ENCODE data around the gene PRPF39. TPM values are rescaled to one million over a fixed set of nuclear protein-coding genes. Genes with fewer than 3 reads are reported as not detected.

The PRPF39 gene
- total and polyA plus RNA-seq, 2 of the 13 experiments (the other 11 are each of a cell fraction or from before 2014, with no cell fraction given), result 44.2 to 65.0 TPM

DNA sequence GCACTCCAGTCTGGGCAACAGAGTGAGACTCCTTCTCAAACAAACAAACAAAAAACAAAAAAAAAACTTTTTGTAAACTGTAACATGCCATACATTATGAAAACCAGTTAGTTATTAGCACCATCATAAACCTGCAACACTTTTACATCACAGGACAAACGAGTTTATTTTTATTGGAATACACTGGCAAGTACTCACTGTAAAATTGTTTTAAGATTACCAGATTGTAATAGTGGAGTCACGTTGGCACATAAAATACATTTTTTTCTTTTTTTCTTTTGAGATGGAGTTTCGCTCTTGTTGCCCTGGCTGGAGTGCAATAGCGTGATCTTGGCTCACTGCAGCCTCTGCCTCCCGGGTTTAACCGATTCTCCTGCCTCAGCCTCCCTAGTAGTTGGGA, 34.7 kb downstream of the PRPF39 start:
- H3K79me2 ChIP-seq (ENCODE audit: insufficient read depth, low read length), result no peaks in the 10 kb centered on the region
- H3K4me2 ChIP-seq (ENCODE audit: low read depth, low read length), result no peak overlapping the region
- no peaks in the 10 kb centered on the region for H3K27me3 ChIP-seq (ENCODE audit: control insufficient read depth in 1 of 2, insufficient read depth in 2 of 2, low read length in 2 of 2)
- intact Hi-C loops (cut with micrococcal nuclease; ENCODE audit: unreplicated experiment), result no loop called here
- H3K9ac ChIP-seq (ENCODE audit: insufficient read depth, low read depth, low read length), result no peak overlapping the region
- no peak for DNase-seq (ENCODE audit: low spot score)
- in situ Hi-C loops (cut with HindIII; ENCODE audit: extremely low pct_ligation_motif_present, low pct_unique_long_range_greater_than_20kb), result no loop called here
- CTCF ChIA-PET (ENCODE audit: low intra/inter-chr PET ratio, low total read pairs), result no interaction called here
- no peaks in the 10 kb centered on the region; the same call in 1 of the 2 replicates for H4K20me1 ChIP-seq (ENCODE audit: insufficient read depth, low read length)
- peaks cover 6 to 59% of the 10 kb centered on the region in 2 experiments for H3K36me3 ChIP-seq (replicated peaks in 1 of 2; ENCODE audit: control insufficient read depth in 1 of 2, insufficient read depth in 2 of 2, low read length in 2 of 2)
- H3K4me3 ChIP-seq (replicated peaks in 1 of 3; ENCODE audit: insufficient read depth in 1 of 3, low read depth in 2 of 3, low read length in 3 of 3), result no peak overlapping the region
- ATAC-seq, result no peak
- peaks cover 13% of the 10 kb centered on the region for H3K4me1 ChIP-seq (ENCODE audit: insufficient read depth, low read length)
- H3K9me3 ChIP-seq (ENCODE audit: low read length), result no peaks in the 10 kb centered on the region
- TF ChIP-seq EP300 (IDR thresholded peaks at IDR 0.05; ENCODE audit: low read depth in 2 of 2, low read length in 2 of 2), result no peak
- no peak for TF ChIP-seq EP300 (CRISPR knock-in tag; IDR thresholded peaks at IDR 0.05; ENCODE audit: borderline replicate concordance)
- TF ChIP-seq ZNF768 (CRISPR knock-in tag; IDR thresholded peaks at IDR 0.05), result no peak
- TF ChIP-seq ZNF776 (CRISPR knock-in tag; IDR thresholded peaks at IDR 0.05), result no peak
- TF ChIP-seq, protein P1, sequence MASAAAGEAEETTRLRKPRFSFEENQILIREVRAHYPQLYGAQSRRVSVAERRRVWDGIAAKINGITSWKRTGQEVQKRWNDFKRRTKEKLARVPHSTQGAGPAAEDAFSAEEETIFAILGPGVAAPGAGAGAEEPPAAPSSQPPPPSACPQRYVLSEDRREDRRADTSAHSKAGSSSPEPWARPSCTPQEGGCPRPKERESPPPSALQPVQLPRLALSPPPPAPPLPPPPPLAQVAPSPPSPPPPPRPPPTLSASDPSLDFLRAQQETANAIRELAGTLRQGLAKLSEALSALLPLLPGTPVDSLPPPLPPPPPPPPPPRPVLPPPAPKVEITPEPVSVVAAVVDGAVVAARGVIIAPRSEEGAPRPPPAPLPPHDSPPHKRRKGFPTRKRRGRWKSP (CRISPR knock-in tag; IDR thresholded peaks at IDR 0.05), result no peak
- no peak for TF ChIP-seq ZNF598 (CRISPR knock-in tag; IDR thresholded peaks at IDR 0.05; ENCODE audit: borderline replicate concordance)
- no peak for TF ChIP-seq ZNF570 (CRISPR knock-in tag; IDR thresholded peaks at IDR 0.05; ENCODE audit: borderline replicate concordance)
- TF ChIP-seq ZSCAN29 (CRISPR knock-in tag; conservative IDR thresholded peaks at IDR 0.05), result no peak
- POLR2A ChIA-PET, result no interaction called here
- FAIRE-seq, result no peak
- no peak overlapping the region for H2AFZ ChIP-seq (ENCODE audit: low read length)
- no peak overlapping the region for H3K27ac ChIP-seq (ENCODE audit: extremely low read length, insufficient read depth, low read length)
- WGBS (ENCODE audit: low lambda C conversion rate), result 95% methylated on average over 6 of the region's 6 CpGs
- BruUV-seq (replicated peaks), result no TSS peak

DNA sequence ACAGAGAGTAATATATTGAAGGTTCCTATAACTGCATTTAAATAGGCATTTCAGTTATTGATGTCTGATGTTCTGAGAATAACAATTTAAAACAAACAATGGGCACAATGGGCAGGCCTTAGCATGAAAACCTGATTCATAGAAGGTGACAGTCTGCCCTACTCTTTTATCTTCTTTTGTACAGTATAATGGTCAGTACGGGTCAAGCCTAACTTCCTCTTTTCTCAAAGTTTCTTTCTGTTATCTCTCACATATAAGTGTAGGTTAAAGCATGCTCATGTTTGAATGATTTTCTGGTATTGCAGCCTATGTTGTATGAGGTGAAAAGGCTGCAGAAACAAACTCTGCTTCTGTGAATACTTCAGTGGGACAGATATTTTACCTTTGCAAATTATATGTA, 36.2 kb downstream of the PRPF39 start:
- H3K9me3 ChIP-seq (ENCODE audit: low read length), result no peaks in the 10 kb centered on the region
- no peak for TF ChIP-seq POLR2AphosphoS5 (IDR thresholded peaks at IDR 0.05; ENCODE audit: low read depth, low read length)
- no peak for TF ChIP-seq HNRNPH1 (optimal IDR thresholded peaks at IDR 0.05; ENCODE audit: low read depth, low read length)
- TF ChIP-seq, protein P2, sequence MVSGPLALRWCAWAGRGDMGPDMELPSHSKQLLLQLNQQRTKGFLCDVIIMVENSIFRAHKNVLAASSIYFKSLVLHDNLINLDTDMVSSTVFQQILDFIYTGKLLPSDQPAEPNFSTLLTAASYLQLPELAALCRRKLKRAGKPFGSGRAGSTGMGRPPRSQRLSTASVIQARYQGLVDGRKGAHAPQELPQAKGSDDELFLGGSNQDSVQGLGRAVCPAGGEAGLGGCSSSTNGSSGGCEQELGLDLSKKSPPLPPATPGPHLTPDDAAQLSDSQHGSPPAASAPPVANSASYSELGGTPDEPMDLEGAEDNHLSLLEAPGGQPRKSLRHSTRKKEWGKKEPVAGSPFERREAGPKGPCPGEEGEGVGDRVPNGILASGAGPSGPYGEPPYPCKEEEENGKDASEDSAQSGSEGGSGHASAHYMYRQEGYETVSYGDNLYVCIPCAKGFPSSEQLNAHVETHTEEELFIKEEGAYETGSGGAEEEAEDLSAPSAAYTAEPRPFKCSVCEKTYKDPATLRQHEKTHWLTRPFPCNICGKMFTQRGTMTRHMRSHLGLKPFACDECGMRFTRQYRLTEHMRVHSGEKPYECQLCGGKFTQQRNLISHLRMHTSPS (CRISPR knock-in tag; IDR thresholded peaks at IDR 0.05; ENCODE audit: low read depth), result no peak
- no peak for TF ChIP-seq AGO2 (optimal IDR thresholded peaks at IDR 0.05; ENCODE audit: low read depth, low read length)
- TF ChIP-seq MYC (CRISPR knock-in tag; IDR thresholded peaks at IDR 0.05; ENCODE audit: borderline replicate concordance), result no peak
- no peak for TF ChIP-seq RARA (CRISPR knock-in tag; IDR thresholded peaks at IDR 0.05)
- no peak for TF ChIP-seq TSC22D2 (CRISPR knock-in tag; IDR thresholded peaks at IDR 0.05; ENCODE audit: borderline replicate concordance)
- TF ChIP-seq NFE2 (CRISPR knock-in tag; IDR thresholded peaks at IDR 0.05), result no peak
- H4K20me1 ChIP-seq (ENCODE audit: insufficient read depth, low read length), result no peaks in the 10 kb centered on the region; the same call in 1 of the 2 replicates
- H3K27ac ChIP-seq (ENCODE audit: extremely low read length, insufficient read depth, low read length), result no peak overlapping the region
- H3K9ac ChIP-seq (ENCODE audit: insufficient read depth, low read depth, low read length), result no peak overlapping the region
- intact Hi-C loops (cut with micrococcal nuclease; ENCODE audit: unreplicated experiment) (no loop called here), in situ Hi-C loops (cut with HindIII; ENCODE audit: extremely low pct_ligation_motif_present, low pct_unique_long_range_greater_than_20kb) (no loop called here)
- H3K36me3 ChIP-seq (replicated peaks in 1 of 2; ENCODE audit: control insufficient read depth in 1 of 2, insufficient read depth in 2 of 2, low read length in 2 of 2), result peaks cover 6 to 51% of the 10 kb centered on the region in 2 experiments
- POLR2A ChIA-PET, result no interaction called here
- no peak for ATAC-seq
- FAIRE-seq, result no peak
- no TSS peak for BruUV-seq (replicated peaks)
- no peaks in the 10 kb centered on the region for H3K27me3 ChIP-seq (ENCODE audit: control insufficient read depth in 1 of 2, insufficient read depth in 2 of 2, low read length in 2 of 2)
- no peak for DNase-seq (ENCODE audit: low spot score)
- 100% methylated on average over 1 of the region's 1 CpG for WGBS (ENCODE audit: low lambda C conversion rate)
- no peak overlapping the region for H3K4me2 ChIP-seq (ENCODE audit: low read depth, low read length)
- H2AFZ ChIP-seq (ENCODE audit: low read length), result no peak overlapping the region
- H3K79me2 ChIP-seq (ENCODE audit: insufficient read depth, low read length), result no peaks in the 10 kb centered on the region
- H3K4me3 ChIP-seq (replicated peaks in 1 of 3; ENCODE audit: insufficient read depth in 1 of 3, low read depth in 2 of 3, low read length in 3 of 3), result no peak overlapping the region
- CTCF ChIA-PET (ENCODE audit: low intra/inter-chr PET ratio, low total read pairs), result no interaction called here
- H3K4me1 ChIP-seq (ENCODE audit: insufficient read depth, low read length), result peaks cover 5% of the 10 kb centered on the region

All from HepG2 (cell line).